ENCODE measurements around the gene ENO3. TPM values are rescaled to one million over a fixed set of nuclear protein-coding genes. Genes with fewer than 3 reads are reported as not detected.

ENO3 gene
- total RNA-seq, 1 experiment from 2014 or later: not detected

DNA sequence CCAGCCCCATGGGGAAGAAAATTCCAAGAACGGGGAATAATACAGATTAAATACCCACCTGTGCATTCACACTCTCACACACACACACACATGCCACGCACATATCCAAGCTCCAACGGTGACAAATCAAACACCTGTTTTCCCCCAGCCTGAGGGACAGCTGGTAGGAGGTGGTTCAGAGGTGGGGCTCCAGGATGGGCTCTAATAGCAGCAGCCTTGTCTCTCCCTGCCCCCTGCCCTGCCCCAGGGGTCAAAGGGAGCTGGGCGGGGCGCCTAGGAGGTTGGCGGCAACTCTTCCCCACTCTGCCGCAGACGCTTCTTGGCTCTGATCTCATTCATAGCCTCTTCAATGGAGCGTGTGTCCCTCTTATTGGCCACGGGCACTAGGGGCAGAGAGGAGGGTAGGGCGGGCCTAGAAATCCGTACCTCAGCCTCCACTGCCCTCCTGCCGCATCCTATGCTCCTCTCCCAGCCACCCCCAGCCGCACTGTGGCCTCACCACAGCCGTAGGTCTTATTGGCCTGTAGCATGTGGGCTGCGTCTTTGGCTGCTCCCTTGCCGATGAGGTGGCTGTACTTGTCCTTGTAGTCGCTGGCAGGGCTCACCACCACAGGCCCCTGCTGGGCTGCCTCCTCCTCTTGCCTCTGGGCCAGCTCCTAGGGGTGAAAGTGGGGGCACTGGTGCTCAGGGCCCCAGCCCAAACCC is 8.5 kb downstream of the ENO3 start:
- DNase-seq: no peak
- no peaks in the 10 kb centered on the region for H3K9me3 ChIP-seq

DNA sequence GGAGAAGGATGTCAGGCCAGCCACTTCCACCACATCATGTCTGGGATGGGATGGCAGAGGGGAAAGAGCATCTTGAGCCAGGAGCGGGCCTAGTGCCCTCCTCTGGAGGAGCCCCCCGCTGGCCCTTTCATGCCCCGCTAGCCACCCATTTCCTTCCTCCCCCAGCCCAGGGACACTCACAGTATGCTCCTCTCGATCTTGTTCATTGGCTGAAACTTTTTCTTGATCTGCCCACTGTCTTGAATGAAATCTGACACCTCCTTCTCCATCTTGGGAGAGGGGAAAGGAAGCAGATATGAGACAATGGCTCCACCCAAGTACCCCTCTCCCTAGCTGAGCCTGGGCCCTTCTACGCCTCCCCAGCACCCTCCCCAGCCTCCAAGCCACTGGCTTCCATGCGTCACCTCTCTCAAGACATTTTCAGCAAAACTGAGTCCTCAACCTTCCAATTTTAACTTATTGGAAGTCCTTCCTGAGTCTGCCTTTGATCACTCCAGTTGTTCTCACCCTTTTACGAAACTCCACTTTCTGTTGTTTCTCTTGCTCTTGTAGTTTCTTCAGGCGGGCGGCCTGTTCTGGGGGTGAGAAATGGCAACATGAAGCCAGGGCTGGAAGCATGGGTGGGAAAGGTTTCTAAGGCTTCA is 9.5 kb downstream of the ENO3 start:
- H3K4me3 ChIP-seq: no peak overlapping the region
- H3K9me3 ChIP-seq: no peaks in the 10 kb centered on the region
- H3K27me3 ChIP-seq: no peaks in the 10 kb centered on the region
- peaks cover 6% of the 10 kb centered on the region for H3K36me3 ChIP-seq
- no peak for DNase-seq

More for the DNA sequence above, 8.5 kb downstream of the ENO3 start:
- no peak overlapping the region for H3K4me3 ChIP-seq
- H3K27me3 ChIP-seq: no peaks in the 10 kb centered on the region
- no peaks in the 10 kb centered on the region for H3K36me3 ChIP-seq

DNA sequence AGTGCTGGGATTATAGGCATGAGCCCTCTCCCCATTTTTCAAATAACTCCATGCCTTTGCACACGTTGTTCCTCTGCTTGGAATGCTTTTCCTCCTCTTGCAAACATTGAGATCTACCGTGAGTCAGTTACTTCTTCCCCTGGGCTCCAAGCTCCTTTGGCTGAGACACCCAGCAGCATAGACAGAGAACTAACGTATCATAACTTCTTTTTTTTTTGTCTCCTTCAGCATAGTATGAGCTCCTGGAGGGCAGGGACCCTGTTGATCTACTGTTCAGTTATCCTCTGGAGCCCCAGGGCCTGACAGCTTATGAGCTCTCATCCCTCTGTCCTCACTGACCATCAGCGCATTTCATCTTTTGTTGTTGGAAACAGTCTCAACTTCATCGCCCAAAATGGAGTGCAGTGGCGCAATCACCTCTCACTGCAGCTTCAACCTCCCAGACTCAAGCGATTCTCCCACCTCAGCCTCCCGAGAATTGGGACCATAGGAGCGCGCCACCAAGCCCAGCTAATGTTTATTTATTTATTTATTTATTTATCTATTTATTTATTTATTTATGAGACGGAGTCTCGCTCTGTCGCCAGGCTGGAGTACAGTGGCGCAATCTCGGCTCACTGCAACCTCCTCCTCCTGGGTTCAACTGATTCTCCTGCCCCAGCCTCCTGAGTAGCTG is 14.5 kb downstream of the ENO3 start:
- H3K9me3 ChIP-seq: no peaks in the 10 kb centered on the region
- peaks cover 42% of the 10 kb centered on the region for H3K36me3 ChIP-seq
- DNase-seq: no peak
- no peak overlapping the region for H3K4me3 ChIP-seq
- no peaks in the 10 kb centered on the region for H3K27me3 ChIP-seq

- Histone ChIP-seq H3K9me3 (no peaks in the 10 kb centered on the region), H3K27me3 (no peaks in the 10 kb centered on the region), H3K36me3 (peaks cover 42% of the 10 kb centered on the region), H3K4me3 (peak overlapping the region; percentile 77)
- DNase-seq: peak; percentile 97
Measured at GRCh38 chr17:4966844-4967538, 16.1 kb downstream of the ENO3 start.

DNA sequence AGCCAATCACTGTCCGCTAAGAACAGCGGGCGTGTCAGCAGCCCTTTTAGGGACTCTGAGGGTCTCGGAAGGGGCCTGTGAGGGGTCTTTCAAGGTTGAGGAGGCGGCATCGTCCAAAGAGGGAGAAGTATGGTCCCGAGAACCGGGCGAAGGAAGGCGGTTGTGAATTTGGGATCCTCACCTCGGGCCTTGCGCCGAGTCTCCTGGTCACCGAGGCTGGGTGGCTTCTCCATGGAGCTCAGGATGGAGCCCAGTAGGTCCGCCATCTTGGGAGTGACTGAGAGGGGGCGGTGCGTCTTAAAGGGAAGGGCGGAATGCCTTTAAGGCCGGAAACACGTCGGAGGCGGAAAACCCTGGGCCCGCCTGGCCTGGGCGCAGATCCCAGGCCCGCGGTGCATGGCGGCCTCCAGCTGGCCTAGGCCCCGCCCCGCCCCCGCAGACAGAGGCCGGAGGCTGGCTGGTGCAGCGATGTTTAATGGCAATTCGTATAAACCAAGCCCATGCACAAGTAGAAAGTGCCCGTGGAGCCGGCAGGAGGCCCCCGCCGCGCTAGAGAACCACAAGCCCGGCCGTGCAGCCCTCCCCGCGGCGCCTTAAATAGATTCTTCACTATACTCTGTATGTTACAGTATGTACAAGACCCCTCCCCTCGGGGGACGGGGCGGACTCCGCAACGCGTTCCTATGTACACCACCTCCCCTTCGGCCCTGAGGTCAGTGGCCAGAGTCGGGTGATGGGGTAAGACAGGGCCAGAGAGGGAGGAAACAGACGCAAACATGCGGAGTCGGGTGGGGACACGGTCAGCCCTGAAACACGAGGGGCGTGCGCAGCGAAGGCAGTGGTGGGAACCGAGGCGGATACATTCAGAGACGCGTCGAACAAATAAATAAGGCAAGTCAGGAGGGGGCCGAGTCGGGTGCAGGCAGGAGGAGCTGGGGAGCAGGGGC is 16.9 kb downstream of the ENO3 start, which contains the start of gene SPAG7:
TSS of gene SPAG7 (minus strand) at position 279 of the 947 bp plus-strand sequence. CDS start at position 266, 13 bp downstream.
- no peaks in the 10 kb centered on the region for H3K9me3 ChIP-seq
- no peaks in the 10 kb centered on the region for H3K27me3 ChIP-seq
- peak; percentile 85 for DNase-seq
- H3K36me3 ChIP-seq: peaks cover 42% of the 10 kb centered on the region
- peak within 1 kb of the TSS; percentile 77 for H3K4me3 ChIP-seq

GRCh38 chr17:4968486-4969046 is 17.6 kb downstream of the ENO3 start:
- peak; percentile 27 for DNase-seq
- Histone ChIP-seq H3K4me3 (peak overlapping the region; percentile 77), H3K27me3 (no peaks in the 10 kb centered on the region), H3K9me3 (no peaks in the 10 kb centered on the region), H3K36me3 (peaks cover 42% of the 10 kb centered on the region)

DNA sequence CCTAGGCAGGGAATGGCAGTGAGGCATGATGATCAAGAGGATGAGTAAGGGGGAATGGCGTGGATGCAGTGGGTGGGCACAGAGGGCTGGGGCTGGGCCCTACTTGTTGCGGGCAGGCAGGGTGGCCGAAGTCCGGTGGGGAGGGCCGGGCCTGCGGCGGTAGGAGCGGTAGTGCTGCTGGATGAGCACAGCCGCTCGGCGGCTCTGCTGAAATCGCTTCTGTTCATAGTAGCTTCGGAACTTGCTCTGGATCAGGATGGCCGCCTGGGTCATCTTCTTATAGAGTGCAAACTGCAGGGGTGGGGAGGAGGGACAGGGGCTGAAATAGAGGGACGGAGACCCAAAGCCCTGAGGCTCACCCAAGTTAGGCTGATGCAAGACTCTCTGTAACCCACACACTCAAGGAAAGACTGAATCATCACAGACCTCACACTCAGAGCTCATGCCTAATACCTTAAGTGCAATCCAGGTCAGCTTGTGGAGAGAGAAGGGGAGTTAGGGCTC is 18.2 kb downstream of the ENO3 start:
- peak; percentile 78 for DNase-seq
- Histone ChIP-seq H3K36me3 (peaks cover 42% of the 10 kb centered on the region), H3K27me3 (no peaks in the 10 kb centered on the region), H3K9me3 (no peaks in the 10 kb centered on the region), H3K4me3 (peak overlapping the region; percentile 77)

GRCh38 chr17:4969551-4970173 is 18.7 kb downstream of the ENO3 start:
- H3K9me3 ChIP-seq: no peaks in the 10 kb centered on the region
- peak overlapping the region; percentile 77 for H3K4me3 ChIP-seq
- H3K27me3 ChIP-seq: no peaks in the 10 kb centered on the region
- peaks cover 42% of the 10 kb centered on the region for H3K36me3 ChIP-seq
- DNase-seq: no peak

GRCh38 chr17:4970273-4970672 is 19.4 kb downstream of the ENO3 start:
- Histone ChIP-seq H3K9me3 (no peaks in the 10 kb centered on the region), H3K36me3 (peaks cover 38% of the 10 kb centered on the region), H3K4me3 (no peak overlapping the region), H3K27me3 (no peaks in the 10 kb centered on the region)
- DNase-seq: no peak

DNA sequence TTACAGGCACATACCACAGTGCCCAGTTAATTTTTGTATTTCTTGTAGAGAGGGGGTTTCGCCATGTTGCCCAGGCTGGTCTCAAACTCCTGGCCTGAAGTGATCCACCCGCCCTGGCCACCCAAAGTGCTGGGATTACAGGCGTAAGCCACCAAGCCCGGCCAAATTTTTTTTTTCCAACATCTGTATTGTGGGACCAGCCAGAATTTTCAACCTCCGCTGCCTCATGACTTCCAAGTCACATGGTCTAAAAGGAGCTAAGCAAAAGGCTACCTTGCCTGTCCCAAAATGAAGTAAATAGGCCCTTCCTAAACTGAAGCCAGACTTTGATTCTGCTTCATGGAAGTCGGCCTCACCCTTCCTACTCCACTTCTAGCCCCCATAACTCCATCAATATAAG is 20.9 kb downstream of the ENO3 start:
- H3K9me3 ChIP-seq: no peaks in the 10 kb centered on the region
- DNase-seq: no peak
- H3K27me3 ChIP-seq: no peaks in the 10 kb centered on the region
- H3K36me3 ChIP-seq: peaks cover 23% of the 10 kb centered on the region
- H3K4me3 ChIP-seq: no peak overlapping the region

DNA sequence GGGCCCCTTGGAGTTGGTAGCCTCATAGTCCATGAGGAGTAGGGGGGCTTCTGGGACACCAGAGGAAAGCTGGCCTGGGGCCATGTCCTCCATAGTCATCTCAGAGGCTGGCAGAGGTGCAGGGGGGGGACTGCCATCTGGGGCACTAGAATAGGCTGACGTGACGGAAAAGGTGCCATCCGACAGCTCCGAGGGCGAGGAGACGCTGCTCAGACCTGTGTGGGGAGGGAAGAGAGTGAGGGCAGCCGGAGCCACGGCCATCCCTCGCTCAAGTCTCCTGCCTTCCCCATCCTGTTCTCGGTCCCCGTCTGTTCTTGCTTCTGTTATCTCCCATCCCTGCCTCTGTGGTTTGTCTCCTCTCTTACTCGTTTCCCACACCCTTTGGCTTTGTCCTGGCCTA is 21.4 kb downstream of the ENO3 start:
- DNase-seq: no peak
- Histone ChIP-seq H3K36me3 (peaks cover 20% of the 10 kb centered on the region), H3K27me3 (no peaks in the 10 kb centered on the region)

DNA sequence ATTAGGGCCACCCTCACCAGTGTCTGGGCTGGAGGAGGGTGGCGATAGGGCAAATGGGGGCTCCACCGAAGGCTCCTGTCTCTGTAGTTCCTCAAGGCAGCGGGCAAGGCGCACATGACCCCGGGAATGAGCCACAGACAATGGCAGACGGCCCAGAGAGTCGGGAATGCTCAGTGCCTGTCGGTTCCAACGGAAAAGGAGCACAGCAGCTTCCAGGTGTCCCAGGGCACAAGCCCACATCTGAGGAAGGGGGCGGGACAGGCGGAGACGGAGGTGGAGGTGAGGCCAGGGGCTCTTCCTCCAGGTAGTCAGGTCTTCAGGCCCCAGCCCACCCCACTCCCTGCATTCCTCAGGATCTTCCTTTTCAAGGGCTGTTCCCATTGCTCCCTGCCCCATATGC is 21.8 kb downstream of the ENO3 start:
- Histone ChIP-seq H3K4me3 (no peak overlapping the region), H3K9me3 (no peaks in the 10 kb centered on the region), H3K27me3 (no peaks in the 10 kb centered on the region), H3K36me3 (peaks cover 20% of the 10 kb centered on the region)
- no peak for DNase-seq

More for the DNA sequence above, 21.4 kb downstream of the ENO3 start:
- H3K4me3 ChIP-seq: no peak overlapping the region
- no peaks in the 10 kb centered on the region for H3K9me3 ChIP-seq

DNA sequence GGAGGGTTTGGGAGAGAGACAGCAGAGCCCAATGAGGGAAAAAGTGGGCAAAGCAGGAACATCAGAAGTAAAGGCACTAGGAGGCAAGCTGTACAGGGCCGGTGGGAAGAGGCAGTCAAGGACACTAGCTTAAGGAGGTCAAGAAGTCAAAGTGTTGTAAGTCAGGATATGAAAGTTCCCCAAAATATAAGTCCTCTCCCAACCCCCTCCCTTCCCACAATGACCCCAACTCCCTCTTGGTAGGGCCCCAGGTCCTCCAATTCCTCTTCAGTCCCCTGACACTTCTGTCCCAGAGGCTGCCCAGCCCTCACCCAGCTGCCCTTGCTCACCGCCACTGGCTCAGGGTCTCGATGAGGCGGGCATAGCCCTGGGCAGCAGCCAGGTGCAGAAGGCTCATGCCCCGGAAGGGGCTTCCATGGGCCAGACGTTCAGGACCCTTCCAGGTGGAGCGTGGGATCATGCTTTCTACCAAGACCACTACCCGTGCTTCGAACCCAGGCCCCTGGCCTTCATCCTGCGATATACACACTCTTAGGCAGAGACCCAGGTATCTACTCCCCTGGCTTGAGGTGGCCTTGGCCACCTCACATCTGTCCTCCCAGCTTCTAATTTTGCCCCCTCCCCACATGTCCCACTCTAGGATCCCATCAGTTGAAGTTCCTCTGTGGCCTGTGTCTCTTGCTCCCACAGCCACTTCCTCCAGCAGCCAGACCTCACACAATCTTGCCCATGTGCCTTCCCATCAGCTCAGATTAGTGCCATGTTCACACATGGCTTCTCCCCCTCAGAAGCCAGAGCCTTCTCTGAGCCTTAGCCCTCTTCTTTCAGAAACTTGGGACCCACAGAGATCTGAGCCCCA is 22.6 kb downstream of the ENO3 start:
- peaks cover 15% of the 10 kb centered on the region for H3K36me3 ChIP-seq
- no peak for DNase-seq
- no peak overlapping the region for H3K4me3 ChIP-seq
- no peaks in the 10 kb centered on the region for H3K9me3 ChIP-seq
- no peaks in the 10 kb centered on the region for H3K27me3 ChIP-seq

- Histone ChIP-seq H3K36me3 (peaks cover 12% of the 10 kb centered on the region), H3K4me3 (no peak overlapping the region), H3K27me3 (no peaks in the 10 kb centered on the region), H3K9me3 (no peaks in the 10 kb centered on the region)
- DNase-seq: no peak
Measured at GRCh38 chr17:4974115-4974670, 23.3 kb downstream of the ENO3 start.

Data from MG63 (cell line).